DOHH2 (cell line): ENCODE measurements around the gene TANC1.

Experiments used
- H3F3A ChIP-seq: fragments of 200-600 bp; sonication (generic), shearing (Covaris generic); 2 replicates; pipeline ENCODE4 v1.6.0; 2016; ENCODE audit warnings: antibody characterized with exemption, mild to moderate bottlenecking; ENCODE audit not compliant: control insufficient read depth, insufficient read depth
- H3K27ac ChIP-seq: fragments of 200-600 bp; sonication (generic); 2 replicates; pipeline ENCODE4 v1.5.1; 2014; ENCODE audit warnings: low read depth, mild to moderate bottlenecking, low read length, moderate library complexity
- H3K27me3 ChIP-seq: fragments of 200-600 bp; sonication (generic); 2 replicates; pipeline ENCODE4 v1.6.1; 2014; ENCODE audit warnings: mild to moderate bottlenecking, low read length, mixed read lengths; ENCODE audit not compliant: control insufficient read depth
- H3K36me3 ChIP-seq: fragments of 200-600 bp; sonication (generic); 2 replicates; pipeline ENCODE4 v1.6.1; 2014; ENCODE audit warnings: mild to moderate bottlenecking, low read length, moderate library complexity, mixed read lengths; ENCODE audit not compliant: control insufficient read depth
- H3K4me1 ChIP-seq: fragments of 200-600 bp; sonication (generic); 2 replicates; pipeline ENCODE4 v1.6.1; 2014; ENCODE audit warnings: mild to moderate bottlenecking, low read length, mixed read lengths; ENCODE audit not compliant: control insufficient read depth
- H3K4me2 ChIP-seq: fragments of 200-600 bp; sonication (generic); 2 replicates; pipeline ENCODE4 v1.6.0; 2014; ENCODE audit warnings: mild to moderate bottlenecking, low read length, moderate library complexity
- H3K4me3 ChIP-seq: fragments of 200-600 bp; sonication (generic); 2 replicates; pipeline ENCODE4 v1.5.1; 2014; ENCODE audit warnings: mild to moderate bottlenecking, low read length, mixed read lengths
- H3K79me2 ChIP-seq: fragments of 200-600 bp; sonication (generic); 2 replicates; pipeline ENCODE4 v1.6.1; 2014; ENCODE audit warnings: mild to moderate bottlenecking, low read length, mixed read lengths; ENCODE audit not compliant: control insufficient read depth
- H3K9me2 ChIP-seq: fragments of 200-600 bp; sonication (generic); replicated peaks from 2 replicates; pipeline ENCODE4 v1.6.1; 2014; ENCODE audit warnings: mild to moderate bottlenecking, low read length, mixed read lengths; ENCODE audit not compliant: control insufficient read depth
- H3K9me3 ChIP-seq: fragments of 200-600 bp; sonication (generic); 2 replicates; pipeline ENCODE4 v1.6.1; 2014; ENCODE audit warnings: antibody characterized with exemption, low read length, mixed read lengths; ENCODE audit not compliant: control insufficient read depth, insufficient read depth
- H4K20me1 ChIP-seq: fragments of 200-600 bp; sonication (generic); 2 replicates; pipeline ENCODE4 v1.6.0; 2014; ENCODE audit warnings: low read depth, mild to moderate bottlenecking, antibody characterized with exemption, low read length, moderate library complexity; ENCODE audit not compliant: control insufficient read depth, insufficient read depth
- CTCF ChIP-seq: fragments of 200-600 bp; sonication (generic); IDR thresholded peaks from one replicate; pipeline ENCODE4 v1.5.1; 2014; ENCODE audit warnings: antibody characterized with exemption, mild to moderate bottlenecking, low read depth, low read length; ENCODE audit not compliant: poor library complexity, severe bottlenecking
- EZH2phosphoT487 ChIP-seq: fragments of 200-600 bp; sonication (generic); IDR thresholded peaks from 2 replicates; pipeline ENCODE4 v1.6.1; 2017; ENCODE audit warnings: borderline replicate concordance, mild to moderate bottlenecking, antibody characterized with exemption, low read length, moderate library complexity, mixed read lengths

Gene TANC1

GRCh38 chr2:159076241-159076640 is 107.8 kb downstream of the TANC1 start:
- Histone ChIP-seq H3K79me2 (no peaks in the 10 kb centered on the region), H3F3A (no peaks in the 10 kb centered on the region), H3K9me3 (no peaks in the 10 kb centered on the region), H3K4me3 (no peak overlapping the region), H3K27ac (no peak overlapping the region), H3K4me1 (no peaks in the 10 kb centered on the region), H3K4me2 (no peak overlapping the region), H3K9me2 (no peaks in the 10 kb centered on the region), H3K36me3 (no peaks in the 10 kb centered on the region), H3K27me3 (0 out of 2 replicates have a peak, but pooled peaks cover 2% of the 10 kb centered on the region), H4K20me1 (no peaks in the 10 kb centered on the region)
- TF ChIP-seq EZH2phosphoT487: no peak
- TF ChIP-seq CTCF: no peak

- TF ChIP-seq CTCF (no peak), EZH2phosphoT487 (no peak)
- H3K9me3 ChIP-seq: no peaks in the 10 kb centered on the region
- no peak overlapping the region for H3K4me3 ChIP-seq
- no peaks in the 10 kb centered on the region for H4K20me1 ChIP-seq
- H3K4me2 ChIP-seq: no peak overlapping the region
- no peaks in the 10 kb centered on the region for H3K9me2 ChIP-seq
- H3K27me3 ChIP-seq: 0 out of 2 replicates have a peak, but pooled peaks cover 2% of the 10 kb centered on the region
- no peaks in the 10 kb centered on the region for H3F3A ChIP-seq
- H3K79me2 ChIP-seq: no peaks in the 10 kb centered on the region
- H3K36me3 ChIP-seq: no peaks in the 10 kb centered on the region
- no peaks in the 10 kb centered on the region for H3K4me1 ChIP-seq
- H3K27ac ChIP-seq: no peak overlapping the region
Measured at GRCh38 chr2:159077869-159078268, 109.4 kb downstream of the TANC1 start.

- TF ChIP-seq CTCF: no peak
- TF ChIP-seq EZH2phosphoT487: no peak
- no peak overlapping the region for H3K27ac ChIP-seq
- no peaks in the 10 kb centered on the region for H3K36me3 ChIP-seq
- H3K79me2 ChIP-seq: no peaks in the 10 kb centered on the region
- 0 out of 2 replicates have a peak, but pooled peaks cover 2% of the 10 kb centered on the region for H3K27me3 ChIP-seq
- no peaks in the 10 kb centered on the region for H3K9me2 ChIP-seq
- no peaks in the 10 kb centered on the region for H3K9me3 ChIP-seq
- no peaks in the 10 kb centered on the region for H3K4me1 ChIP-seq
- H3F3A ChIP-seq: no peaks in the 10 kb centered on the region
- H4K20me1 ChIP-seq: no peaks in the 10 kb centered on the region
- H3K4me2 ChIP-seq: no peak overlapping the region
- H3K4me3 ChIP-seq: no peak overlapping the region
Measured at GRCh38 chr2:159078443-159078842, 110.0 kb downstream of the TANC1 start.
